Endodermal cell (in vitro differentiated cells): ENCODE data around the gene CADM1. TPM values are rescaled to one million over a fixed set of nuclear protein-coding genes. Genes with fewer than 3 reads are reported as not detected.

Source experiments
- DNase-seq: peaks from one replicate; pipeline ENCODE4 v3.0.0-alpha.2; 2017
- H3K27ac ChIP-seq: 2 replicates; pipeline ENCODE4 v1.5.1; 2013; ENCODE audit warnings: mild to moderate bottlenecking, low read depth, low read length, moderate library complexity
- H3K27me3 ChIP-seq: 2 replicates; pipeline ENCODE4 v1.6.1; 2013; ENCODE audit warnings: mild to moderate bottlenecking, low read length, moderate library complexity; ENCODE audit not compliant: insufficient read depth, control insufficient read depth, poor library complexity, severe bottlenecking
- H3K36me3 ChIP-seq: 2 replicates; pipeline ENCODE4 v1.7.0; 2013; ENCODE audit warnings: mild to moderate bottlenecking, low read length, moderate library complexity; ENCODE audit not compliant: control insufficient read depth, insufficient read depth
- H3K4me1 ChIP-seq: one replicate; pipeline ENCODE4 v1.7.0; 2013; ENCODE audit warnings: low read length; ENCODE audit not compliant: control insufficient read depth, insufficient read depth
- H3K4me3 ChIP-seq: 2 replicates; pipeline ENCODE4 v1.5.1; 2013; ENCODE audit warnings: mild to moderate bottlenecking, low read length, moderate library complexity
- H3K9ac ChIP-seq: 2 replicates; pipeline ENCODE4 v1.6.1; 2013; ENCODE audit warnings: mild to moderate bottlenecking, low read length, moderate library complexity; ENCODE audit not compliant: poor library complexity, severe bottlenecking; ENCODE audit errors: extremely low read depth
- H3K9me3 ChIP-seq: 2 replicates; pipeline ENCODE4 v1.6.1; 2013; ENCODE audit warnings: mild to moderate bottlenecking, low read length, moderate library complexity; ENCODE audit not compliant: control insufficient read depth
- H3K27ac Mint-ChIP-seq: 2 replicates; pipeline ENCODE4 v1.8.0; 2020; ENCODE audit warnings: mixed read lengths
- H3K27me3 Mint-ChIP-seq: 2 replicates; pipeline ENCODE4 v1.8.0; 2021; ENCODE audit warnings: mild to moderate bottlenecking, mixed read lengths; ENCODE audit not compliant: insufficient read depth
- H3K36me3 Mint-ChIP-seq: 2 replicates; pipeline ENCODE4 v1.8.0; 2020; ENCODE audit warnings: low read depth, mixed read lengths
- H3K4me1 Mint-ChIP-seq: 2 replicates; pipeline ENCODE4 v1.8.0; 2020; ENCODE audit warnings: mixed read lengths
- H3K4me3 Mint-ChIP-seq: 2 replicates; pipeline ENCODE4 v1.8.0; 2020; ENCODE audit warnings: mild to moderate bottlenecking, moderate library complexity, mixed read lengths
- H3K9me3 Mint-ChIP-seq: 2 replicates; pipeline ENCODE4 v1.8.0; 2020; ENCODE audit warnings: mild to moderate bottlenecking, mixed read lengths
- WGBS, 2 experiments: methylation state at CpG; one replicate each; pipeline versions ENCODE4 v1.1.5 to v1.1.7; 2013; ENCODE audit warnings: missing lambda C conversion rate in 2 of 2, mixed read lengths in 1 of 2; ENCODE audit not compliant: insufficient coverage in 1 of 2, insufficient read length in 1 of 2; 5-methylcytosine and 5-hydroxymethylcytosine counted together
- total RNA-seq, 2 donors: library from RNA; stranded (reverse); fragmentation: NEBNext Ultra II Directional in 1 of 2; extraction: Animal tissue kit (Norgen Biotek cat#: 25700) in 1 of 2; gene quantifications; 2 replicates in 1 of 2; 3 replicates in 1 of 2; pipeline ENCODE4 v1.2.1, GENCODE V29; 2021
- TF ChIP-seq, protein P1 (sequence below): fragments of 200-600 bp; sonication (generic); conservative IDR thresholded peaks from 2 replicates; pipeline ENCODE4 v1.5.0; 2021; ENCODE audit warnings: antibody characterized with exemption, mild to moderate bottlenecking

CADM1 gene
- total RNA-seq, 2 donors from 2014 or later, result 76.3 to 88.2 TPM

DNA sequence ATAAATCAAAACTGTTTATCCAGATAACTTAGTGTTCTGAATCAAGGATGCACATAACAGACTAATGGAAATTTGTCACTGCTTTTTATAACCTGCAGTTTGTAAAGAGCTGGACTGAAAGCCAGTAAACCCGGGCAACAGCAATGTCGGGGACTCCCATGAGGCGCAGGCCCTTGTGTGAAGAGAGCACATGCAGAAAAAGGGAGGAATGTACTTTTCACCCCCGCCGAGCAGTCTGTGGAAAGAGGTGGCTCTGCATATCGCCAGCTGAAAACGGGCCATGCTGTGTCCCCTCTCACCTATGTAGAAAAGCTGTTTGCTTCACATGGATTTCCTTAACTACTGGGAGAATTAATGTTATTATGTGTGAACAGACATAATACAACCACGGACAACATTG, 291.2 kb downstream of the CADM1 start:
- Histone ChIP-seq H3K4me3 (no peak overlapping the region), H3K36me3 (peaks cover 36% of the 10 kb centered on the region), H3K4me1 (peaks cover 3% of the 10 kb centered on the region), H3K9ac (no peak overlapping the region), H3K9me3 (no peaks in the 10 kb centered on the region), H3K27ac (no peak overlapping the region), H3K27me3 (no peaks in the 10 kb centered on the region)
- TF ChIP-seq, protein P1, sequence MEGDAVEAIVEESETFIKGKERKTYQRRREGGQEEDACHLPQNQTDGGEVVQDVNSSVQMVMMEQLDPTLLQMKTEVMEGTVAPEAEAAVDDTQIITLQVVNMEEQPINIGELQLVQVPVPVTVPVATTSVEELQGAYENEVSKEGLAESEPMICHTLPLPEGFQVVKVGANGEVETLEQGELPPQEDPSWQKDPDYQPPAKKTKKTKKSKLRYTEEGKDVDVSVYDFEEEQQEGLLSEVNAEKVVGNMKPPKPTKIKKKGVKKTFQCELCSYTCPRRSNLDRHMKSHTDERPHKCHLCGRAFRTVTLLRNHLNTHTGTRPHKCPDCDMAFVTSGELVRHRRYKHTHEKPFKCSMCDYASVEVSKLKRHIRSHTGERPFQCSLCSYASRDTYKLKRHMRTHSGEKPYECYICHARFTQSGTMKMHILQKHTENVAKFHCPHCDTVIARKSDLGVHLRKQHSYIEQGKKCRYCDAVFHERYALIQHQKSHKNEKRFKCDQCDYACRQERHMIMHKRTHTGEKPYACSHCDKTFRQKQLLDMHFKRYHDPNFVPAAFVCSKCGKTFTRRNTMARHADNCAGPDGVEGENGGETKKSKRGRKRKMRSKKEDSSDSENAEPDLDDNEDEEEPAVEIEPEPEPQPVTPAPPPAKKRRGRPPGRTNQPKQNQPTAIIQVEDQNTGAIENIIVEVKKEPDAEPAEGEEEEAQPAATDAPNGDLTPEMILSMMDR, result no peak
- peaks cover 39% of the 10 kb centered on the region for H3K4me1 Mint-ChIP-seq
- H3K36me3 Mint-ChIP-seq, result peaks cover 26% of the 10 kb centered on the region
- DNase-seq, result peak; percentile 74
- H3K9me3 Mint-ChIP-seq, result no peaks in the 10 kb centered on the region
- WGBS, 2 experiments, result 66 to 73% methylated on average over 5 to 8 of the region's 8 CpGs
- no peaks in the 10 kb centered on the region for H3K27me3 Mint-ChIP-seq
- no peak overlapping the region for H3K27ac Mint-ChIP-seq
- no peak overlapping the region for H3K4me3 Mint-ChIP-seq

DNA sequence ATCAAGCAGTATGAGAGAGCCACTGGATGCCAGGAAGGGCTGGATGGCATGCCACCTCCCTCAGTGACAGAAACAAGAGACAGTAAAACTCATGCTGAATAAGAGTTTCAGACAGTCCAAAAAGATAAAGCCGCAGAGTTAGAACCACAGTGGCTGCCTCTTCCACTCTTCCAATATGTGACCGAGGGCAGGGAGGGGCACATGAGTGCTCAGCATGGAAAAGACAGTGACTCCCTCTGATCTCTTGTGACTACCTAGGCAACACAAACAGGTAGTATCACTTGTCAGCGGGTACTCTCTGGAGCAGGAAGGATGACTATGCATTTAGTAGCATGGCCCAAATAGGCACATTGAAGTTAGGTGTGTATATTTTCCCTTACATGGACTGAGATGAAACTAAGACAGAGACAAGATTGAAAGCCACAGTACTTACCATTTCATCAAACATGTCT, 295.4 kb downstream of the CADM1 start:
- Mint-ChIP-seq H3K4me1 (peaks cover 51% of the 10 kb centered on the region), H3K27ac (no peak overlapping the region), H3K4me3 (no peak overlapping the region), H3K9me3 (no peaks in the 10 kb centered on the region), H3K36me3 (peaks cover 22% of the 10 kb centered on the region), H3K27me3 (no peaks in the 10 kb centered on the region)
- H3K27me3 ChIP-seq, result no peaks in the 10 kb centered on the region
- no peaks in the 10 kb centered on the region for H3K9me3 ChIP-seq
- TF ChIP-seq, protein P1, result no peak
- H3K36me3 ChIP-seq, result peaks cover 8% of the 10 kb centered on the region
- no peak for DNase-seq
- no peak overlapping the region for H3K4me3 ChIP-seq
- no peak overlapping the region for H3K9ac ChIP-seq
- peaks cover 7% of the 10 kb centered on the region for H3K4me1 ChIP-seq
- H3K27ac ChIP-seq, result no peak overlapping the region
- WGBS, 2 experiments, result 94 to 95% methylated on average over 2 to 3 of the region's 3 CpGs

DNA sequence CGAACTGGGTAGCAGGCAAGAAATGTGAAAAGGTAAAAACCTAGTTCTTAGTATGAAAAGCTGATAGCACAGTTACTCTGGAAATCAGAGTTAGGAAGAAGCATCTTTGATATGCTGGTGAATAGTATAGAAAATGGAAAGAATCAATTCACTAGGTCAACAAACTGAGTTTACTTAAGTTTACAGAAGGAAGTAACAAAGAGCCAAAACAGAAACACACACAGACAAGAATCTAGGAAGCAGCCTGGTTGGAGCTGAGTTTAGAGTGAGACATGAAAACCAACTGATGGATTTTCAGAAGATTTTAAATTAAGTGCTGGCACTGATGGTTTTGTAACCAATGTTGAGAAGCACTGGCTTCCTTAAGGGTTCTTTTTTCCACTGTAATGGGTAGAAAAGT, 296.3 kb downstream of the CADM1 start:
- H3K36me3 Mint-ChIP-seq, result peaks cover 19% of the 10 kb centered on the region
- H3K4me3 Mint-ChIP-seq, result no peak overlapping the region
- Histone ChIP-seq H3K9ac (no peak overlapping the region), H3K27ac (no peak overlapping the region), H3K4me1 (peaks cover 7% of the 10 kb centered on the region), H3K9me3 (no peaks in the 10 kb centered on the region), H3K36me3 (peaks cover 7% of the 10 kb centered on the region), H3K27me3 (no peaks in the 10 kb centered on the region), H3K4me3 (no peak overlapping the region)
- no peak for DNase-seq
- H3K4me1 Mint-ChIP-seq, result peaks cover 50% of the 10 kb centered on the region
- TF ChIP-seq, protein P1, result no peak
- H3K27ac Mint-ChIP-seq, result no peak overlapping the region
- no peaks in the 10 kb centered on the region for H3K27me3 Mint-ChIP-seq
- H3K9me3 Mint-ChIP-seq, result no peaks in the 10 kb centered on the region
- 90 to 100% methylated on average over 1 of the region's 1 CpG for WGBS, 2 experiments
